HL-60/S4 (cell line): Measurements from ENCODE around the gene TSC1.

ENCODE experiments used
- in situ Hi-C: fragments of 300-500 bp; cut with MboI; formaldehyde crosslinking; loops from 2 replicates; pipeline ENCODE4 v1.14.3; 2022; ENCODE audit warnings: low sequenced_read_pairs

Gene TSC1

DNA sequence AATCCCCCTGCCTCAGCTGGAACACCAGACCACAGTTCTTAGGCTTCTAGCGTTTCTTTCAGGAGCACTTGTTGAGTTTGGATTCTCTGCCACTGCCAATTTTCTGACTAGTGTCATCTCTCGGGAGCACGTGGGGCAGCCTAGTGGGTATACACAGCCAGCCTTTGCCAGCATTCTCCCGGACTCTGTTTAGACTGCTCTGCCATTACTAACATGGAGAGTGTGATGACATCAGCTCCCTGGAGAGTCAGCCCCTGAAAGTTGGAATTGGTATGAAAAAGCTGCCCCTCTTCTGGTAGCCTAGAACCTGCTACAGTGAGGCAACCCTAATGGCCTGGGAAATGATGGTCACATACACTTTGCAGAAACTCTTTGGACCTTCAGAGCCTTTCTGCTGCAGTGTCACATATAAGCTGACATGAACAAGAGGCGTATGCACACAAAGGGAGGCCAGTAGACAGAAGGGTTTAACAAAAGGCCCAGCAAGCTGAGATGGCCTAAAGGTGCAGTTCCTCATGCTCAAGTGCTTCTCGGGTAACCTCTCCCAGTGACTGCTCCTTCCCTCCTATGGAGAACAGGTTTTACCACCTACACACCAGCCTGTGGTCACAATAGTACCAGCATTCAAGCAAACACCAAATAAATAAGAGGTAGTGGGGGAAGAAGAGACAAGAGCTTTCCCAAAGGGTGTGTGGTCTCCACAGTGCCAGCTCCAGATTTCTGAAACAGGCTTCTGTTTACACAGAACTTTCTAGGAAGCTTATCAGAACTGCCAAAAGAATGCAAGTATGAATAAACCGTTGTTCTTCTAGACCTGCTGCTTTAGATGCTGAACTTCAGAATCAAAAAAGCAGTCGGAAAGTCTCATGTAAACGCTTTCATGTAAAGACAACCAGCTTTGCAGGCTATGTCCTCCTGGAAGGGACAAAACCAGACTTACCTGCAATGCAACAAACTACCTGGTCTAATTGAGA lies 49.3 kb downstream of the TSC1 start:
- in situ Hi-C loops, result no loop called here

DNA sequence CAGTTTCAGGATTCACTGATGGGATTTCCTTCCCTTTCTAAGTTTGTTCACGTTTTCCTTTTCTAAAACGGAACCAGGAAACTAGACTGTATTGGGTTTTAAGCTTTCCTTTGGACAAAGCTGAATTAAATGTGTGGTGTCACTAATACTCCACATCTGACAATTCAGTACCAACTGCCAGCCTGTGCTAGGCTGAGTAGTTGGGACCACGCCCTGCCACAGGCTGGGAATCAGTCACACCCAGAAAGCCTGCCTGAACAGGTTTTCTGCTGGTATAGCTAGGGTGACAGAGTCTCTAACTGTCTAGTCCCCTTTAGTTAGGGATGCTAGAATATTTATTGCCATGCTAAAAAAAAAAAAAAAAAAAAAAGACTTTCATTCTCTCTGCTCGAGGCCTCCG lies 50.1 kb downstream of the TSC1 start:
- in situ Hi-C loops, result no loop called here

DNA sequence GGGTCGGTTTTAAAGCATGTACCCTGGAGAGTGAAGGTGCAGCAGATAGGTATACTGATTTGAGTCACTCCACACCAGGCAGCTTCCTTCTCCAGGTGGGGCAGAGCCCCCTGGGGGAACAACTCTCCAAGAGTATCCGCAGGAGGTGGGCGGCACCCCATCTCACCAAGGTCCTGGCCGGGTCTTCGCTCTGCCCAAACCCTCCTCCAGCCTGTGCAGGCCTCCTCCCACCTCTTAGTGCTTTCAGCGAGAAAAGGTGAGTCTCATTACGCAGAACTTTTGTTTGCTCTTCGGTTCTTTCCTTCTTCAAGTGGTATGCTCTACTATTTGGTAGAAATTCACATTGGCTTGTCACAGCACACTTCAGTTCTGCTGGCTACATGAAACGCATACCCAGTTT lies 52.0 kb downstream of the TSC1 start:
- in situ Hi-C loops, result no loop called here

DNA sequence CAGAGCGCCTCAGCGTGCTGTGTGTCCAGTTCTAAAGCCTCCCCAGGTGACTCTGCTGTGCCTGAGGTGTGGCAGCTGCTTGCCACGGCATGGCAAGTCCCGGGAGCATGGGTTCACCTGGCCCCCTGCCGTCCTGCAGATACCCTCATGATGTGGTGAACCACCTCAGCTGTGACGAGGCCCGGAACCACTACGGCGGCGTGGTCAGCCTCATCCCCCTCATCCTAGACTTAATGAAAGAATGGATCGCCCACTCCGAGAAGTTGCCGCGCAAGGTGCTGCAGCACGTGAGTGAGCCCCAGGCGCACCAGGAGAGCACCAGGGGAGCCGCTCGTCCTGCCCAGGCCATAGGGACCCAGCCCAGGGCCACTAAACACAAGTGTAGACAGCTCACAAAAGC lies 56.3 kb downstream of the TSC1 start:
- in situ Hi-C loops, result no loop called here

DNA sequence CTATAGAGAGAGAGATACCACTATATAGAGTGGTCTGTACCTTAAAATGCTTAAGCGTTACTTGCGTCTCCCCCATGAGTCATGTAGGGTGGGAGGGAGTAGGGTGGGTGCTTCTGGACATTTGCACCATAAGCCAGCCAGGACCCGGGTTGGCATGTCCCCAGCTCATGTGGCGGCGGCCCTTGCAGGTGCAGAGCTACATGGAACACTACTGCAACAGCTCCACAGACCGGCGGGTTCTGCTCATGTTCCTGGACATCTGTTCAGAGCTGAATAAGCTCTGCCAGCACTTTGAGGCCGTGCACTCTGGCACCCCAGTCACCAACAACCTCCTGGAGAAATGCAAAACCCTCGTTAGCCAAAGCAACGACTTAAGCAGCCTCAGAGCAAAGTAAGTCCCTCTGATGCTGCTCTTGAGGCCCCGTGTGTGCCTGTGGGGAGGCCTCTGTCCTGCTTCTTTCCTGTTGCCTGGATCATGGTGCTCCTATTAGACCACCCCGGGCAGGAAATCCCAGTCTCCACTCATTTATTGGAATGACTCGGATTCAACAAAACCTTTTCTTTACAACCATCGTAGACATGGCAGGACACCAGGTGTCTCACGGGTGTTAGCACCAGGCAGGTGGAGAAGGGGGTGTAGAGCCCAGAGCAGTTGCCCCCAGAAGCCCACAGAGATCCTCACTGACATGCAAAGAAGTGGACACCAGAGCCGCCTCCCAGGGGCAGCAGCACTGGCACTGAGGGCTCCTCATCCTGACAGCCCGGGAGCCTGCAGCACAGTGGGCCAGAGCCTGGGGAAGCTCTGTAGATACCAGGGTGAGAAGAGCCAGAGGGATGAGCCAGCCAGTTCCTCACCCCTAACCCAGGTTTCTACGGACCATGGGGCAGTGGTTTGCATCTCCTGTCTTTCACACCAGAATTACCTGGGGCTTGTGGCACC lies 57.0 kb downstream of the TSC1 start:
- in situ Hi-C loops, result no loop called here

DNA sequence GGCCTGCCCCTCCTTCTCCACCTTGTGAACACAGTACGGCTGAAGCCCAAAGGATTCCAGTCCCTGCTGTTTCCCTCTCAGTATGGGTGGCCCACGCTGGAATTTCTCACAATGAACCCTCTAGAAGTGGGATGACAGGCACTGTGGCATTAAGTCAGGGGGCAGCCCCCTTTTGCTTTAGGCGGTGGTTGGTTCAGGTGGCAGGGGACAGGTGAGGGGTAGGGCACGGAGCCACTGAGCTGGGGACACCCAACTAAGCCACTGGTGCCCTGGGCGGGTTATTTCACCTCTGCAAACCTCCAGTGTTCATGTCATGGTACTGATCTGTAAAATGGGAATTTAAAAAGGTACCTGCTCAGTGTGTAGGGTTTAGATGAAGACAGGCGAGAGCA lies 58.1 kb downstream of the TSC1 start:
- in situ Hi-C loops, result no loop called here

DNA sequence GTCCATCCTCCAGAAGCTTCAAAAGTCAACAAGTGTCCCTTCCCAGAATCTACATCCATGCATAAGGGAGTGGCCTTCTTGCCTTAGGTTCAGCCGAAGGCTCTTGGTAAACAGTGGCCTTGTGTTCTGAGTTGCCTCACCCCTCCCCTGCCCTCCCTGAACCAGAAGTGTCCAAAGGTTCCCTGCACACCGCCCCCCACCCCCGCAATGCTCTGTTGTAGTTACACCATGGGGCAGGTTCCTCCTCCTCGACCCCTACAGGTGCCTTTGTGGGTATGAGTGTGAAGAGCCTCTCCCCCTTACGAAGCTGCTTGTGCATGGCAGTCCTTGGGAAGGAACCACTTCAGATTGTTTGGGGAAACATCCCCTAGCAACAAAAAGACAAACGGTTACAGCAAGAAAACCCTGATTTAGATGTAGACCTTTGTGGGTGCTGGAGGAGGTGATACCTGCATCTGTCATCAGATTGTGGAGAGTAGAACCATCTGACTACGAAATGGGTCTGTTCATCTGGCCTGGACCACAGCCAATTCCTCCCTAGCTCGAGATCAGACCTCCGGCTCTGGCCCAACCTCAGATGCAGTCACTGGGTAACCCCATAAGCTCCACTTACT lies 58.6 kb downstream of the TSC1 start:
- in situ Hi-C loops, result no loop called here

DNA sequence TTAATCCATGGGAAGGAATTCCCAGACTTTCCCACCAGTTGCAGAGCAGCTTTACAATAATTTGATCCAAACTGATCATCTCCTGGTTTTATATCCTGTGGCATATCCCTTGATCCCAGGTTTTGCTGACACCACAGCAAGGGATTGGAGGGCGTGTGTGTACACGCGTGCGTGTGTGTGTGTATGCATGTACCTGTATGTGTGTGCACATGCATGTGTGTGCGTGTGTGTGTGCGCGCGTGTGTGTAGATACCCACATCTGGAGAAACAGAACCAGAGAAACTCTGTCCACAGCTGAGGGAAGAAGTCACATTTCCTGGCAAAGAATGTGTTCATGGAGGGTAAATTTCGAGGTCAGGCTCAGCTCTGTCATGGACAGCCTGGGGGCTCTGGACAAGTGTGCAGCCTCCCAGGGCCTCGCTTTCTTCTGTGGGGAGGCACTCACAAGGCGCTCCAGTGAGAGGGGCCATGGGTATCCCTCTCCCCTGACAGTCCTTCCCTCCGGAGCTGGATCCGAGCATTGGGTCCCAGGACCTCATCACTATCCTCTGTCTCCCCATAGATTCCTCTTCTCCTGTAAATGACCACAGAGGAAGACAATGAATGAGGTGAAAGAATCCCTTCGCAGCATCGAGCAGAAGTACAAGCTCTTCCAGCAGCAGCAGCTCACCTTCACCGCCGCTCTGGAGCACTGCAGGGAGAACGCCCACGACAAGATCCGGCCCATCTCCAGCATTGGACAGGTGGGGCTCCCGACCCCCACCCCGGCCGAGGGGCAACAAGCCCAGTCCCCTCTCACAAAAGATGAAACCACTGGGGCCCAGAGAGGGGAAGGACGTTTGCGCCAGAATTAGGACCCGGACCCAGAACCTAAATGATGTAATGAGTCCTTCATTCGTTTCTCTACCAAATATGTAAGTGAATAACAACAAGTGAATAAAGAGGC lies 60.8 kb downstream of the TSC1 start:
- in situ Hi-C loops, result no loop called here

DNA sequence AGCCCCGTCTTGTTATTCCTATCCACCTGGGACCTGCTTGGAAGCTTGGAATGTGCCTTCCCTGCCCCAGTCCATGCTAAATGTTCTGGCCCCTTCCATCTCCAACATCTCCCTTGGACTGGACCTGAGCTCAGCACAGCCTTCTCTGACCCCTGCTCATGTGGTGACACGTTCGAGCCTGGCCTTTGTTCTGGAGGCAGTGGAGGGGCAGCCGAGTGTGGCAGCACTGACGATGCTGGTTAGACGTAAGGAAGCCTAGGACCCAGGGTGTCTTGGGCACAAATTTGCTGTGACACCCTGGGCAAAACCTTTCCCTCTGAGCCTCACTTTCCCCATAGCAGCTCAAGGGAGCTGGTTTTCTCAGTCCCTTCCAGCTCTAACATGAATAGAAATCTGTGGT lies 61.8 kb downstream of the TSC1 start:
- in situ Hi-C loops, result no loop called here

DNA sequence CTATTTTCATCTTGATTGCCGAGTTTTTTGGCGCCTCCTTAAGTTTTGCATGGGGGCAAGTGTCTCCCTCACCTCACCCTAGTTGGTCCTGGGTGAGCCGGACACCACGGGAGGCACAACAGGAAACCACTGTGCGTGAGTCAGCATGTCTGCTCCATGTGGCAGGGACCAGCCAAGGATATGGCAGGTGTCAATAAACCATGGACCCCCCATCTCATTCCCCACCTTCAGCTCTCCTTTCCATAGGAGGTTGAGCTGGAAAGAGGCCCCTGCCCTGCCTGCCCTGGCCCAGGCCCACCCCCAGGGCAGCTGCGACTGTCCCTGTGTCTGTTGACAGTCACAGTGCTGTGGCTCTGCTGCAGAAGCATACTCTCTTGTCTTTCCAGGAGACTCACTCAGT lies 62.6 kb downstream of the TSC1 start:
- in situ Hi-C loops, result no loop called here

DNA sequence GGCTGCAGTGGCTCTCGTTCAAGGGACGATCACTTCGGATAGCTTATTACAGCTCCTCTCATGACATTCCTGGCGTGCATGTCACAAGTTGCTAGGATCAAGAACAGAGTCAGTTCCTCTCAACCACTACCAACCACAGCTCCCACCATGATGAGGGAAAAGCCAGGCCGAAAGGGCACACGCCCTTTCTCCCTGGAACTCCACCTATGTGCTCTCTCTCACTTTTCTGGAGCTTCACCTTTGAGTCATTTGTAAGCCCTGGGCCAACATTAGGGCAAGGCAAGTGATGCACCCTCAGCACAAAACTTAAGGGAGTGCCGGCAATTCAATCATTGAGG lies 64.1 kb downstream of the TSC1 start:
- in situ Hi-C loops, result no loop called here

DNA sequence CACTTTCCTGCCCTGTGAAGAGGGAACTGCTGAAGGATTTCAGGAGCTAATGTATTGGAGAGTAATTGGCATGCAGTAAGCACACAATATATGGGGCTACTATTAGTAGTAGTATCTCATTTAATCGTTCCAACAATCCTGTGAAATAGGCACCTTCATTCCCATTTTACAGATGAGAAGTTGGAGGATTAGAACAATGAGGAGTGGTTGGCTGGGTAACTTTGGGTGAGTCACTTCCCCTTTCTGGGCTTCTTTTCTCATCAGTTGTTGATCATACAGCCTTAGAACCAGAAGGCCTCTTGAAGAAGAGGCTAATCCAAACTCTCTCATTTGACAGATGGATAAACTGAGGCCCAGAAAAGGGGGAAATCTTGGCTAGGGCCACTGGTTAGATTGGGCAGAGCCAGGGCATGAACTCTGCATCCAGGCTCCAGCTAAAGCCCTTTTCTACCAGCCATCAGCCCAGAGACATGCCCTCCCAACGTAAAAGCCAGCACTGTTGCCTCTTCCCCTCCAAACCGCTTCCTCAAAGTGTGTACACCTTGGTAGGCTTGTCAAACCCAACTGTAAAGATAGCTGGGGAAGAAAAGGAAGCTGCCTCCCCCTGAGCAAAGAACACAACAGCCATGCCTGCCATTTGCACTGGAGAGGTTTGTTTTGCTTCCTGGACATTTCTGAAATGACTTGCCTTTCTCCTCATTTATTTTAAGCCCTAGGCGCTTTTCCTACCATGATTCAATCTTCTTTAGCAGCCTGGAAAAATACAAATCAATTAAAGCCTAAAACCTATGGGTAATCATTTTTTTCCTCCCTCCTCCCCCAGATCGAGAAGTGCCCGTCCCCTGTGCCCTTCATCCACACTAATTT lies 64.7 kb downstream of the TSC1 start:
- in situ Hi-C loops, result no loop called here

DNA sequence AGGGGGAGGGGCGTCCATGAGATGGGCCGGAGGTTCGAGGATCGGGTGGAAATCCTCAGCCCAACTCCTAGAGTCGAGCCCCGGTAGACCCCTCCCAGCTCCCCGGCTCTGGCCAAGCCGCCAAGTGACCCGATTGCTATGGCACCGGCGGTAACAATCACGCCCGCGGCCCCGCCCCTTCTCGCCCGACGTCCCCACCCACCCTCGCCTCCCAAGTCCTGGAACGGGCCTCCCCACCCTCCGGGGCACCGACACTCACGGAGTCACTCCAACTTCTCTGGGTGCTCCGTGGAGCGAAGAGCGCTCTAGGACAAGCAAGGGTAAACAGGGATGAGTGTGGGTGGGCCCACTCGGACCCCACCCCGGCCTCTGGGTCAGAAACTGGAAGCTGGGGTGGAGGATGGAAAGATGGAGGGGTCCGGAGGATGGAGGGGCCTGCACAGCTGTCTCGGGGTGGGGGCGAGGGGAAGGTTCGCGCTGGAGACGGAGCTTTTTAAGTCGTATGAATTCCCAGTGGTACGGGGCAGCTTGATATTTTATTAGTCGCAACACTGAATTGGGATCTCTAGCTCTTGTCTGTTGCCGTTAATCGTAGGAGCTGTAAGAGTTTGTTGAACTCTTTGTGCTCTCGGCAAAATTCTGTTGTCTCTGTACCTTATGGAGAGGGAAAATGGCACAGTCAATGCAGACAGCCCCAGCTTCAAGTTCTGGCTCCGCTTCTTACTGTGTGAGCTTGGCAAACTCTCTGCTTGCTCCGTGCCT lies 65.5 kb downstream of the TSC1 start, which contains the start of gene SPACA9:
Gene SPACA9 (plus strand): TSS at position 204 of the 762 bp plus-strand sequence. CDS start 5,050 bp downstream, outside the sequence.
- in situ Hi-C loops, result no loop called here

DNA sequence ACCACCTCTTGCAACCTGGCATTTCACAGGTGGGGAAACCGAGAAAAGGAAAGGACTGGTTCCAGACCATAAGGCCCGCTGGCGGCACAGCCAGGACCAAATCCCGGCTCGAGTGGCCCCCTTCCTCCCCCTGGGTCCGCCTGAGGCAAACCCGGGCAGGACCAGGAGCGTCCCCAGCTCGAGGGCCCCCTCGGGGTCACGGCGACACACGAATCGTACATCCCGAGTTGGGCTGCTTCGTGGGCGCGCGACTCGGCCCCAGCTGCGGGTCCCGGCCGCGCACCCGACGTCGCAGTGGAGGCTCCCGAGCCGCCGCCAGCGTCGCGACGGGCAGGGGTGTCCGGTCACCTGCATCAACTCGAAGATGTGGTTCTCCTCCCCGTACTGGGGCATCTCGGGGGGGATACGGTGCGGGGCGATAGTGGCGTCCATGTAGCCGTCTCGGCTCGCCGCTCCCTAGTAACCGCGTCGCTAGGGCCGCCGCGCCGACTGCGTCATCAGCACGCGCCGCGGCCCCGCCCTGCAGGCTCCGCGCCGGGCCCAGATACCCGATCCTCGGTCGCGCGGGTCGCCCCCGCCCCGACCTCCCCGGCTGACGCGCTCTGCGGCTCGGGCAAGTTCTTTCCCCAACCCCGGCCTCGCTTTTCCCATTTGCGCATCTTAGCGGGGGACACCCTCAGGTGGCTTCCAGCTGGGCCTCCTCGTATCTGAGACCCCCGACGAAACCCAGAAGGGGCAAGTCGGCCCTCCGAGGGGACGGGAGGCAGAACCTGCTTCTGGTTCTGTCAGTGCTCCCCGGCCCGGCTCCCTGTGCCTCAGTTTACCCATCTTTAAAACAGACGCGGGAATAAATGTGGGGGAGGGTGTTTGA lies 66.4 kb downstream of the TSC1 start, which contains the start of gene AK8:
Gene AK8 (minus strand): TSS at position 461 of the 871 bp plus-strand sequence. CDS start 29 bp downstream, at position 432.
- in situ Hi-C loops, result no loop called here

DNA sequence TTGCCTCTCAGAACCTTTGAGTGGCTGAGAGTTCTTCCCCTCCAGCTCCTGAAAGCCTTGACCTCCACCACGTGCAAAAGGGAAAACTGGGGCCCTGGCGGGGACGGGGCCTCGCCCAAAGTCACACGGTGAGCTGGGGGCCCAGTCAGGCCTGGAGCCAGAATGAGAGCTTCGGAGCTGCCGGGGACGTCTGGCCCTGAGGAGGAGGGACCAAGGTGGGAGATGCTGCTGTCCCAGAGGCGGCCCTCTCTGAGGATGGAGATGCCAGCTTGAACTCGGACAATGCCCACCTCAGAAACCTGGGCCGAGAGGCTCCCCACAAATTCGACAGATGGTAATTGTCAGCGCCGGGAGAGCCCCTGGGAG lies 67.0 kb downstream of the TSC1 start:
- in situ Hi-C loops, result no loop called here

DNA sequence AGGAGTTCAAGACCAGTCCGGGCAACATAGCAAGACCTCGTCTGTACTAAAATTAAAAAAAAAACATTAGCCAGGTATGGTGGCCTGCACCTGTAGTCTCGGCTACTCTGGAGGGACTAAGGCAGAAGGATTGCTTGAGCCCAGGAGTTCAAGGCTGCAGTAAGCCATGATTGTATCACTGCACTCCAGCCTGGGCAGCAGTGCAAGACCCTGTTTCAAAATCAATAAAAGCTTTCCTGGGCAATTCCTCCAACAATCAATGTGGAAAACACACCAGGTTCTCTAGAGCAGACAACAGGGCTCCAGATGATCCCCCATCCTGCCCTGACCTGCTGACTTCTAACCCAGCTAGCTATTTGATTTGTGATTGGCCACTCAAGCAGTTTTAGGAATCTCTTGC lies 67.6 kb downstream of the TSC1 start:
- in situ Hi-C loops, result no loop called here

DNA sequence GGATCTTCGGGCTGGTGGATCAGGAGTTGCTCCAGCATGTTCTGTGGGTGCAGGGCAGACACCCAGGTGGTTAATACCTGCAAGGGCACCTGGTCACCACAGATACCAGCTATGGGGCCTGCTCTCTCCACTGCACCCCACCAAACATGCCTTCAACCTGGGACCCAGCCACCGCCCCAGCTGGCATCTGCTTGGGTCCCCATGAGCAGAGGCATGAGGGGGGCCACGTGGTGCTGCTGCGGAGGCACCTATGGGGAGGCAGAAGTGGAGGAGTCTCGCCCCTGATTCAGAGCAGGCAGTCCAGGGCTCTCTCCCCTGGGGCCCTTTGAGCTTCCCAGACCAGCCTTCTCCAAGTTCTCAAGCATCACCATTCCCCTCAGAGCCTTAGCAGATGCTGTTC lies 69.3 kb downstream of the TSC1 start:
- in situ Hi-C loops, result no loop called here
